NCI-H345 treated with DMSO at 0.1 percent for 48 hours (cell line): ENCODE data around the gene NR6A1.
A peak's percentile ranks its signal among the peaks of the same experiment; 100 is the strongest.
"Not testable (repeated sequence)": the region's sequence is repeated elsewhere in the genome, so short reads cannot be mapped to it uniquely, and the experiment has no call there.

ENCODE experiments used
- DNase-seq: peaks from one replicate; lab custom pipeline; 2025; ENCODE audit not compliant: unreplicated experiment; lab: John Stamatoyannopoulos, UW

NR6A1 gene

DNA sequence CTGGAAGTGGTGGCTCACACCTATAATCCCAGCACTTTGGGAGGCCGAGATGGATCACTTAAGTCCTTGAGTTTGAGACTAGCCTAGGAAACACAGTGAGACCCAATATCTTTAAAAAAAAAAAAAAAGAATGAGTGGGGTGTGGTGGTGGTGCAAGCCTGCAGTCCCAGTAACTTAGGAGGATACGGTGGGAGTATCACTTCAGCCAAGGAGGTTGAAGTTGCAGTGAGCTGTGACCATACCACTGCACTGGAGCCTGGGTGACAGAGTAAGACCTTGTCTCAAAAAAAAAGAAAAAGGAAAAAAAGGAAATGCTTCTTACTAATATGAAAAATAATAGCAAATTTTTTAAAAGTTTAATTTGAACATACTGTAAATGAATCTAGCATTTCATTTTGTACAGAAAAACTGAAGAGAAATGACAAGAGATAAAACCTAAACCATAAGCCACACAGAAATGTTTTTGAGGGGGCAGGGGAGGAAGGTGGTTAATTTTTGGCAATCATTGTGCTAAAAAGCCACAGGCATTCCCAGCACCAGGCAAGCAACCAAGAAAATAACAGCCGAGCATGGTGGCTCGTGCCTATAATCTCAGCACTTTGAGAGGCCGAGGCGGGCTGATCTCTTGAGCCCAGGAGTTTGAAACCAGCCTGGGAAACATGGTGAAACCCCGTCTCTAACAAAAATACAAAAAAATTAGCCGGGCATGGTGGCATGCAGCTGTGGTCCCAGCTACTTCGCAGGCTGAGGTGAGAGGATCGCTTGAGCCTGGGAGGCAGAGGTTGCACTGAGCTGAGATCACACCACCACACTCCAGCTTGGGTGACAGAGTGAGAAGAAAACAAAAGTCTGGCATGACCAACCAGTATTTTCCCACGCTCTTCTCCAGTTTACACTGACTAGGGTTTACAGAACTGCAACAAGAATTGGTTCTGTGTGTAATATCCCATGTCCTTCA is 149.5 kb downstream of the NR6A1 start:
- DNase-seq: no peak

DNA sequence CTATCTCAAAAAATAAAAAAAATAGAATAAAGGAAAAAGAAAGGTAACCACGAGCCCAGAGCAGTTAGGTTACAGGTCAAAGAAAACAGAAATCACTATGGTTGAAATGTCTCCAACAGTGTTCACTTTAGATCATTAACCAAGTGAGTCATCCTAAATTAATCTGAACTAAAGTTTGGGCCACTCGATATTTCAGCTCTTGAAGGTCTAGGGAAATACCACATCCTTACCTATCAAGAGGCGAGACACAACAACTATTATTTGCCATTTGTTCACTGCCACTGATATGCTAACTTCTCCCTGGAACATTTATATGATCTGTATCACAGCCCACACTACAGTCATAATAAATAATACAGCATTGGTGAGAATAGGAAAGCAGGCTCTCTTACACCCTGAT is 152.6 kb downstream of the NR6A1 start:
- DNase-seq: no peak

DNA sequence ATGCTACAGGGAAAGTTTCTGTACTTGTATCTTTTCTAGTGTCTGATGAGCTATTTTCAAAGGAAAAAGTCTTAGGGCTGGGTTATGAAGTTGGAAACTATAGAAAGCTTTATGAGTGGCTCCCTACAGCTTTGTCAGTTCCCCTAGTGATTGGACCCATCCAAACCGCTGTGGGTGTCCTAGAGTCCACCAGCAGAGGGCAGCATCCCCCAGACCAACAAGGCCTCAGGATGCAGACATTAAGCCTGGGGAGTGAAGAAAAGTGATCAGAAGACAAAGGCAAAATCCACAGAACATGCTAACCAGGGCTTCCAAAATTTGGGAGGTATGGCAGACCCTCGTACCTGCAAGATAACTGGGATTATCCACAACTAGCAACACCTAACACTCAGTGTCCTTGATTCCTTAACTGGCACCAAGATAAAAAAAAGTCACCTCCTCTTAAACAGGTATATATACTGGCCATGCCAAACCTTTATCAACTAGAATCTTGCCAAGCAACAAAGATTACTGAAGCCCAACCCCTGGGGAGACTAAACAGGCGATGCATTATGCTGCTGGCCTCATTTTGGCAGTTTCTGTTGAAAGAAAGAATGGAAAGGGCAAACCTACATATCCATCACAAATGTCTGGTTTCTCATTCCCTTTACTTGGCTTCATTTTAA is 153.5 kb downstream of the NR6A1 start:
- DNase-seq: peak; percentile 14

DNA sequence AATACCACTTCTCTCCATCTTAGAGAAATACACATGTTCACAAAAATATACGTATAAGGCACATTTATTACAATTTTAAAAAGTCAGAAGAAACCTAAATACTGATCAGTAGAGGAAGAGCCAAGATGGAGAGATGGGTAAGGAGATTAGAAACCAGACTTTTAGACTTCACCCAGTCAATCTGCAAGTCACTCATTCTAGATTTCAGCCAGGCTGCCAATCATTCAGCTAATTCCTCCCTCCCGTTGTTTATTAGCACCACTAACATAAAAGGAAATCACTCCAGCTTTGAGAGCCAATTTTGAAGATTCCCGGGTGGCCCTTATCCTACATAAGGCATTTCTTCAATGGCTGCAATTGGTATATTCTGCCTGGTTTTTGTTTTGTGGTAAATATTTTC is 154.2 kb downstream of the NR6A1 start:
- DNase-seq: no peak

DNA sequence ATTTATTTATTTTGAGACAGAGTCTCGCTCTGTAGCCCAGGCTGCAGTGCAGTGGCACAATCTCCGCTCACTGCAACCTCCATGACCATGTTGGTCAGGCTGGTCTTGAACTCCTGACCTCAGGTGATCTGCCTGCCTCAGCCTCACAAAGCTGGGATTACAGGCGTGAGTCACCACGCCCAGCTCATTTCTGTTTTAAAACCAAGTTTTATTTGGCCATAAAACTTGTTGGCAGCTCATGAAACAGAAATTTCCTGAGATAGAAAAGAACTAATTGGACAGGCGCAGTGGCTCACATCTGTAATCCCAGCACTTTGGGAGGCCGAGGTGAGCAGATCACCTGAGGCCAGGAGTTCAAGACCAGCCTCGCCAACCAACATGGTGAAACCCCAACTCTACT is 155.3 kb downstream of the NR6A1 start:
- DNase-seq: not testable (repeated sequence)

DNA sequence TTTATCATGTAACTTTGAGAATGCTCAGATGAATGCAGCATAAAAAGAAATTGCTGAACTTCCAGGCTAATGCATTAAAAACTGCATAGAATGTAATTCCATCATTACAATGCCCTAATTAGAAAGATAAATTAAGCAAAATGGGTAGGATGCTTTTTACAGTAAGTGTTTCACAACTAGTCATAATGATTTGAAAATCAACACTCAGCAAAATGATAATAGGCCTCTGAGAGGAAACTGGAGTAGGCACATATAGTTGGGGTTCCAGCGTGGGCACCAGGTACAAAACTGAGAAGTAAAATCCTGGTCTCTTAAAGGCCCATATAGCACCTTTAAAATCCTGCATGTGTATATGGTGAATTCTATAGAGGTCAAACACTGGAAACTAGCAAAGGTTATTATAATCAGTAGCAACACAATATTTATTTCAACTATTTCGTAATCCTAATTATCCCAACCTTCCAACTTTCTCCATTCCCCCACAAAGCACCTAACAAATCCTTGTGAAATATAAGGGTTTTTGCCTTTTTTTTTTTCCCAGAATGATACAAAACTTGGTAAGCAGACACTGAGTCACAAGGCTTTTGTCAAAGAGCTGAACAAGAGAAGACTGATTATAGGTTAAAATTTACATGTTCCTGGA is 155.9 kb downstream of the NR6A1 start:
- DNase-seq: no peak

DNA sequence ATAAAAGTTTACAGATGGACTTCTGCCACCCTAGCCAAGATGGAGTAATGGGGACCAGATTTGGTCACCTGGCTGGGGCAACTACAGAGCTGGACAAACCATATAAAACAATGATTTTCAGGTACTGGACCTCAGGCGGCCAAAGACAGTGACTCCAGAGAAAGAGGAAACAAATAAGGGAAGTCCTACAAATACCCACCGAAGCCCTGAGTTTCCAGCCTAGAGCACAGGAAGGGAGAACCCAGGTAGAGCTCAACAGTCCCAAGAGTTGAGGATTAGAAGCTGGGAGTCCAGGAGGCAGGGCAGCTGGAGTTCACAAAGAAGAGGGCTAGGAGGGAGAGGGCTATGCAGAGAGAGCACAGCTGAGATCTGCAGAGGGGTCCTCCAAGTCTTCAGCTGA is 157.3 kb downstream of the NR6A1 start:
- no peak for DNase-seq

DNA sequence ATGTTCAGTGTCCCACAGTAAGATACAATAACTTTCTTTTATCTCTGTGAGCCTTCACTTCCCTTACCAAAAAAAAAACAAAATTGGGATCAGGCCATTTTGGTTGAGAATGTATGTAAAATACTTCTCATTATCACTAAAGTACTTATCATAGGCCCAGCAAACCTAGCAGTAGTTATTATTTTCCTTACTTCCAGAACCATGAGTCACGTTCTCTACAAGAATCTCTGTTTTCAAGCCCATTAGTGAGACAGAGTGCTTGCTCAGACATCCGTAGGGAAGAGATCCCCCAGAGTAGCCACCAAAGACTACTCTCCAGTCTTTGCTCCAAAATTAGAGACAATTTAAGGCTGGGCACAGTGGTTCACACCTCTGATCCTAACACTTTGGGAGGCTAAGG is 160.0 kb downstream of the NR6A1 start:
- no peak for DNase-seq

DNA sequence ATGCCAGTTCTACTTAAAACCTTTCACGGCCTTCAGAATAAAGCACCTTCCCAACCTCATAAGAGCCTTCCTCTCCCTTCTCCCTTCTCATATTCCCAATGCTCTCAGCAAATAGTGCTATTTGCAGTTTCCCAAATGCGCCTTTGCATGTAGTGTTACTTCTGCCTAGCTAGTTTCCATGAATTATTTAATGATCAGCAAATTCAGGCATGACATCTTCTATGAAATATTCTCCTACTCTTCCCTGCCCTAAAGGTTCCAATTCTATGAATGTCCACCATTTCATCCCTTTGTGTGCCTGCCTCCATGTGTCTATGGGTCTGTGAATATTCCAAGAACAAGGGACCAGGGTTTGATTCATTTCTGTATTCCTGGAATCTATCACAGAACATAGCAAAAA is 165.1 kb downstream of the NR6A1 start:
- no peak for DNase-seq

DNA sequence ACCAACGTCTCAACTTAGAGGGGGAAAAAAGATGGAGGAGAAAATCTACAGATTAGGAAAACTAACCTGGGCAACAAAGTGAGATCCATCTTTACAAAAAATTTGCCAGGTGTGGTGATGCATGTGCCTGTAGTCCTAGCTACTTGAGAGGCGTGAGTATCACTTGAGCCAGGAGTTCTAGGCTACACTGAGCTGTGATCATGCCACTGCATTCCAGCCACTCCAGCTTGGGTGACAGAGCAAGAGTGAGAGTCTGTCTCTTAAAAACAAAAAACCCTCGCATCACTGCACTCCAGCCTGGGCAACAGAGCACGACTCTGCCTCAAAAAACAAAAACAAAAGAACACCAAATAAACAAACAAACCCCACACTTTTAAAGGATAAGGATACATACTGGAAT is 165.9 kb downstream of the NR6A1 start:
- no peak for DNase-seq

DNA sequence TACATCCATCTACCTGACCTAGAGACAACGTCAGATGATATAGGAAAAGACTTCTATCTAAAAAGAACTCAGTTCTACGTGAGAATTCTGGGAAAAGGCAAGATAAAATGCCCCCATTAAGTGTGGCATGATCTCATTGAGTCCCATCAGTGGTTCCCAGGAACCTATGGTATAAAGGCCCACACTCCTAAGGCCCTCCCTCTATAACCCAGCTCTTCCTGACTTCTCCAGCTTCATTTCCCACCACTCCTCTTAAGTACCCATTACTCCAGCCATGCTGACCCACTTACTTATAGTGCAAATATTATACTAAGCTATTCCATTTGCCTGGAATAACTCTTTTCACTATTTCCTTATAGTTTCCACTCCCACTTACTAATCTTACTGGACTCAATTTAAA is 168.5 kb downstream of the NR6A1 start:
- no peak for DNase-seq

DNA sequence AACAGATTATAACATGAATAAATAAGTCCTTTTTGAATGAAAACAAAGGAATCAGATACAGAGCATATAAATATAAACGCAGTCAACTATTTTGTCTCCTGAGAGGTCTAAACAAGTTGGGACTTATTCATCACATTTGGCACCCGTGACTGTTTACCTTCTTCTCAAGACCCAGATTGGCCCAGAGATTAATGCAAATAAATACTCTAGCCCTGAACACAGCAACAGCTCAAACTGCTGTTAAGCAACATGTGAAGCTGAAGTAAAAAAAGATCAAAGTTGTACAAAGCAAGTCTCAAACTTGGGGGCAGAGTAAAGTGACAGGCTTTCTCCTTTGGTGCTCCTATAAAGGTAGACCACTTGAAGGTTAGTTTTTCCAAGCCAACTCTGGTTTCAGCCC is 168.9 kb downstream of the NR6A1 start:
- DNase-seq: peak; percentile 15

DNA sequence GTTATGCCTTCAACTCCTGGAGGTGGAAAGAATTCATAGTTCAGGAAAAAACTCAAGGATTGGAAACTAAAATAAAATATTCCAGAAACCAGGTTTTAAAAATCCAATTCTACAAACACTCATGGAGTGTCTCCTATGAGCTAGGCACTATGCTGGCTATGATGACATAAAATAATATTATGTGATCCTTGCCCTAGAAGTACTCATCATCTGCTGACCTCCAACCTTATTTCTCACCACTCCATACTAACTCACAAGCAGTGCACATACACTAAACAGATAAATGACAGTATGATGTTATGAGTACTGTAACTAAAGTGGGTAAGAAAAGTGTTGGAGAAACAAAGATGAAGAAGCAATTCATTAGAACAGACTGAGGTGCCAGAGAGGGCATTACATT is 170.7 kb downstream of the NR6A1 start:
- DNase-seq: no peak

DNA sequence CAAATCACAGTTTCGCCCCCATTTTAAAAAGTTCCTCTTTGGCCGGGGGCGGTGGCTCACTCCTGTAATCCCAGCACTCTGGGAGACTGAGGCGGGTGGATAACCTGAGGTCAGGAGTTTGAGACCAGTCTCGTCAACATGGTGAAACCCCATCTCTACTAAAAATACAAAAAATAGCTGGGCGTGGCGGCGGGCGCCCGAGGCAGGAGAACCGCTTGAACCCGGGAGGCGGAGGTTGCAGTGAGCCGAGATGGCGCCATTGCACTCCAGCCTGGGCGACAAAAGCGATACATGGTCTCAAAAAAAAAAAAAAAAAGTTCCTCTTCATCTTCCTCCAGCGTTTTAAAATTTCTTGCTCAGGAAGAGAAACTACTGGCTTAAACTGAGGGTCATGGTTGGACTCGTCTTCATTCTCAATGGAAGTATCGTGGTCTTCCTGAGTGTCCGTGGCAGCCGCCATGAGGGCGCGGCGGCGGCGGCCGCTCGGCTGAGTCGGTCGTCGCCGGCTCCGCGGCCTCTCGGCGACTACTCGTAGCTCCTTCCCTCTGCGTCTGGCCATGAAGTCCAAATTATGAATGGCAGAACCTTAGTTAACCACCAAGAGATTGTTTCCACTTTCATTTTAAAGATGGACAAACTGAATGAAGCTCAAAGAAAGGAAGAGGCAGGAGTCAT is 171.9 kb downstream of the NR6A1 start:
- no peak for DNase-seq

DNA sequence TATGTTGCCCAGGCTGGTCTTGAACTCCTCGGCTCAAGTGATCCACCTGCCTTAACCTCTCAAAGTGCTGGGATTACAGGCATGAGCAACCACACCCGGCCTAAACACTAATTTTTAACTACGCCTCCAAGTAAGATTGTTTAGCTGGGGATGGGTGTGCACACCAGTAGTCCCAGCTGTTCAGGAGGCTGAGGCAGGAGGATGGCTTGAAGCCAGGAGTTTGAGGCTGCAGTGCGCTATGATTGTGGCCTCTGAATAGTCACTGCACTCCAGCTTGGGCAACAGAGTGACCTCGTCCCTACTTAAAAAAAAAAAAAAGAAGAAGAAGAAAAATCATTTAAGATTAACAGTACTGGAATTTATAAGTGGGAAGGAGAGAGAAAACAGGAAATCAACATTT is 173.1 kb downstream of the NR6A1 start:
- no peak for DNase-seq

DNA sequence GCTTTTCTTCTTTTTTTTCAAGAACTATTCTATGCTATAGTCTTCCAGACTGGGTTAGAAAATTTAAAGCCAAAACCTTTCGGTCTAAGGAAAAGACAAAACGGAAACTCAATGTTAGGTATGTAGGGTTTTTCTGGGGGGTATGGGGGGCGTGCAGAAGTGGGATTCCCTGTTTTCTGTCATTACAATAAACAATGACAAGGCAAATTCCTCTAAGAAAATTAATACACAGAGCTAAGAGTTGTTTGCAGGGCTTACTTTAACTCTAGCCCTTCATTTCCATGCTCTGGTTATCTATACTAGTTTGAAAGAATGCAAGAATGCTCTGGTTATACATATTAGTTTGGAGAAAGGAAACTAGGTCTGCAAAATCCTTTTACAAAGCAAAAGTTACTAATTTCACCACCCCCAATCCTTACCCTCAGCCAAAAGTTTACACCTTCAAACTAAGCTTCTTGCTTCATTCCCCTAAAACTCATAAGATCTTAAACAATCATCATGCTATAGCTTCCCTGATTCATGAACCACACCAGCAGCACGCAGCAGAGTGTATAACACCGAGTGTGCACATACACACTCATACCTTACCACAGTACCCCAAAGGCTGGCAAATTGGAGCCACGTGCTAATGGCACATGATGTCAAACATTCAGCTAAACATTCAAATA is 174.8 kb downstream of the NR6A1 start:
- DNase-seq: no peak

DNA sequence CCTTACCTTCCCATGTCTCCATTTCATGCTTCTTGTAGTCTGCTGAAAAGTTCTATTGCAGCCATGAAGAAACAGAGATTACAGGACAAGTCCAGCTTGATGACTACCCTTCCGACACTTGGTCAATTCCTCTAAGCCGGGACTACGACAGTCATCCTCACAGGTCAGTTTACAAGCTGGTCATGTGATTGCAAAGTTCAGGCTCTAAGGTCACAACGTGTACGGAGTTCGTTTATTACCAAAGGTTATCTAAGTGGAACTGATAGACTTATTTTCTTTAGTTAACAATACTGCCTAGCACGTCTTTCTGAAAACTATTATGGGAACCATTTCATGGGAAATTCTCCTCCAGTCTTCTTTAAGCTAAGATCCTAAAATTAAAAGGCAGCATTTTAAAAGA is 175.4 kb downstream of the NR6A1 start:
- no peak for DNase-seq

DNA sequence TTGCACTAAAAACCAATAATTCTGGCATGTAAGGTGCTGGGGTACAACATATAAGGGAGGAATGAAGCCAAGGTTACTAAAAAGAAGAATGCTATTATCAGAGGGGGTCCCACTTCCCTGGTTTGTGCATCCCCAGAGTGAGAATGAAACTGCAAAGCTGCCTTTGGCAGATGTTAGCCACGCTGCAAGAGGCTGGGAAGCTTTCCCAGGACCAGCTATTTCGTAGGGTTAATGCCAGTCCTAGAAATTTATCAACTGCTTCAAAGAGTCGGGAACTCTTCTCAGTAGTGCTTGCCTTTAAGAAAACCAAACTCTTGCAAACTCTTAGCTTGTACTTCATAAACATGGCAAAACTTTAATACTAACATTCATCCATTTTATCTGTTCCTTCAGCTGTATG is 176.4 kb downstream of the NR6A1 start:
- DNase-seq: no peak

DNA sequence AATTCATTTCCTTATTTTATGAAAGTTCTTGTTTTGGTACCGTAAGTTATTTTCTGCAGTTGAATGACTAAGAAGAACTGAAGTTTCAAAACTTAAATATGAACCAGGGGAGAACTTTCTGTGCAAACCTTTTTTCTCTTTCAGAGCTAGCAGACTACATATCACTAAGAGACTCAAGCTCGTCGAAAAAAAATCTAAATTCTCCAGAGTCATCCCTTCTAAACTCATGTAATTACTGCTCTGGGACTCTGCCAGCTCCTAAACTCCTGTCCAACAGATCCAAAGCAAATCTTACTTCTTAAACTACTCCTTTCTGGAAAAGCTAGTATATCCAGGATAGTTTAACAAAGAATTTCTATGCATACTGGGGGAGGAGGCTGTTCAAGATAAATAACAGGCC is 176.9 kb downstream of the NR6A1 start:
- no peak for DNase-seq

DNA sequence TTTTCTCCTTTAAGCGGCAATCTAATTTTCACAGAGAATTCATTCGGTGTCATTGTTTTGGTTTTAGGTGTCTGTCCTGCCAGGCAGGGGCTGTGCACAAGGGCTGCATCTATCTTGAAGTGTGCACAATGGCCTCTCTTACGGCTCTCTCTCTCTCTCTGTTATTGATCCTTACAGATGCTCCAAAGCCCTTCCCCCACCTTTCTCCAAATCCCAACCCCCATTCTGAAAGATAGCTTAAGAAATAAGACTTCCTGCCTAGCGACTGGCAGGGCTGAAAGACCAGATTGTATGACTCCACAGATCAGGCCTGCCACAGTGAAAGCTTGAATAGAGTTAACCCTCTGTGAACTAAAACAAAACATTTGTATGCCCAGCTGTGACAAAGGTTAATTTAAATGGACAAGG is 177.5 kb downstream of the NR6A1 start:
- DNase-seq: no peak

DNA sequence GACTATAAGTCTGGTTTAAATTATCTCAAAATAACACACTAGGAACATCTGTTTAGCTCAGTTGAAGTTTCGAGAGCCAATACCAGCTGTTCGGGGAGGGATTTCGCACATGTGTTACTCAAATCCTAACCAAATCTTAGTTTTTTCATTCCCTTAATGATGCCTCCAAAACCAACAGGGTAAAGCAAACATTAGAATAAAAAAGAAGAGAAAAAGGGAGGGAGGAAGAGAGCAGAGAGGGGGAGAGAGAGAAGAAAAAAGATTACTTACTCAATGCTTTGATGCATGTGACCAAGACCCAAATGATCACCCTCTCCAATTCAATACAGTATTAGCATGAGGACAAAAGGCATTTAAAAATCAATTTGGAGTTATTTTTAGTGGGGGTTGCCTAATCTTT is 177.9 kb downstream of the NR6A1 start:
- no peak for DNase-seq
